G401 (cell line): ENCODE measurements around the gene MAST4. TPM values are rescaled to one million over a fixed set of nuclear protein-coding genes. Genes with fewer than 3 reads are reported as not detected.

ENCODE experiments used
- DNase-seq: peaks from one replicate; pipeline ENCODE4 v3.0.0-alpha.2; 2015; ENCODE audit warnings: low spot score
- in situ Hi-C: cut with HindIII; loops from 2 replicates; pipeline ENCODE4 v1.10.0; 2016; ENCODE audit warnings: low sequenced_read_pairs, mixed read lengths
- total RNA-seq: library from RNA; depleted of rRNA; stranded (reverse); fragments of >200 nt; shearing (Covaris generic); gene quantifications from 2 replicates; pipeline ENCODE4 v1.2.3, GENCODE V29; 2014

The MAST4 gene
- total RNA-seq, 1 experiment from 2014 or later: not detected

GRCh38 chr5:67030289-67031056 is 434.3 kb downstream of the MAST4 start:
- in situ Hi-C loops: no loop called here
- no peak for DNase-seq

GRCh38 chr5:67031057-67031443 is 434.9 kb downstream of the MAST4 start:
- DNase-seq: no peak
- in situ Hi-C loops: no loop called here

GRCh38 chr5:67031692-67032091 is 435.5 kb downstream of the MAST4 start:
- DNase-seq: no peak
- in situ Hi-C loops: no loop called here

- in situ Hi-C loops: no loop called here
- DNase-seq: no peak
These were observed 436.9 kb downstream of the MAST4 start for GRCh38 chr5:67032921-67033664.

GRCh38 chr5:67033880-67034651 is 437.9 kb downstream of the MAST4 start:
- in situ Hi-C loops: no loop called here
- DNase-seq: no peak

- in situ Hi-C loops: no loop called here
- DNase-seq: no peak
These were observed 439.0 kb downstream of the MAST4 start for GRCh38 chr5:67035098-67035740.

GRCh38 chr5:67037171-67037570 is 441.0 kb downstream of the MAST4 start:
- no peak for DNase-seq
- in situ Hi-C loops: no loop called here

- DNase-seq: no peak
- in situ Hi-C loops: no loop called here
These were observed 442.8 kb downstream of the MAST4 start for GRCh38 chr5:67038817-67039603.

GRCh38 chr5:67042176-67043003 is 446.2 kb downstream of the MAST4 start:
- in situ Hi-C loops: no loop called here
- DNase-seq: peak; percentile 20

GRCh38 chr5:67043796-67044511 is 447.8 kb downstream of the MAST4 start:
- in situ Hi-C loops: no loop called here
- no peak for DNase-seq

- DNase-seq: no peak
- in situ Hi-C loops: no loop called here
These were observed 449.9 kb downstream of the MAST4 start for GRCh38 chr5:67045816-67046740.

- in situ Hi-C loops: no loop called here
- peak; percentile 92 for DNase-seq
These were observed 451.0 kb downstream of the MAST4 start for GRCh38 chr5:67047160-67047559.

- DNase-seq: no peak
- in situ Hi-C loops: no loop called here
These were observed 451.4 kb downstream of the MAST4 start for GRCh38 chr5:67047616-67048015.

GRCh38 chr5:67050125-67050524 is 453.9 kb downstream of the MAST4 start:
- in situ Hi-C loops: no loop called here
- no peak for DNase-seq

GRCh38 chr5:67050635-67051034 is 454.4 kb downstream of the MAST4 start:
- no peak for DNase-seq
- in situ Hi-C loops: no loop called here

- in situ Hi-C loops: no loop called here
- no peak for DNase-seq
These were observed 455.0 kb downstream of the MAST4 start for GRCh38 chr5:67051164-67051563.
